Caco-2 (cell line): ENCODE results near the gene SACS. TPM values are rescaled to one million over a fixed set of nuclear protein-coding genes. Genes with fewer than 3 reads are reported as not detected.

ENCODE experiments used
- BruUV-seq: library from RNA; stranded (reverse); fragments of 400-500 nt; replicated peaks from 2 replicates; lab custom pipeline; 2021; lab: Mats Ljungman, UMichigan
- CTCF ChIA-PET: fragments of 300-600 bp; sonication (Branson Sonifier 250); formaldehyde crosslinking; loops from one replicate; lab custom pipeline; 2022; ENCODE audit warnings: antibody characterized with exemption; lab: Charles Lee
- POLR2A ChIA-PET: fragments of 300-600 bp; sonication (Branson Sonifier 250); formaldehyde crosslinking; loops from one replicate; lab custom pipeline; 2022; ENCODE audit warnings: antibody characterized with exemption; lab: Charles Lee
- DNase-seq, 2 experiments: peaks; one replicate each; pipeline versions ENCODE4 v3.0.0 to v3.0.0-alpha.2; 2020 to 2022
- H3K27me3 ChIP-seq: replicated peaks from 2 replicates; pipeline ENCODE4 v1.6.0; 2011; ENCODE audit warnings: low read length; ENCODE audit not compliant: control insufficient read depth, insufficient read depth
- H3K36me3 ChIP-seq: 2 replicates; pipeline ENCODE4 v1.5.1; 2011; ENCODE audit warnings: low read length; ENCODE audit not compliant: control insufficient read depth, insufficient read depth
- H3K4me1 ChIP-seq: fragments of 250-450 bp; sonication (Bioruptor Pico); 2 replicates; pipeline ENCODE4 v1.5.1; 2020; ENCODE audit warnings: mild to moderate bottlenecking
- H3K4me3 ChIP-seq: 2 replicates; pipeline ENCODE4 v1.5.1; 2011; ENCODE audit warnings: low read depth, mild to moderate bottlenecking, control low read depth, low read length
- H3K9me3 ChIP-seq: fragments of 250-450 bp; sonication (Bioruptor Pico); 2 replicates; pipeline ENCODE4 v1.5.1; 2020; ENCODE audit warnings: mild to moderate bottlenecking, moderate library complexity
- H3K27ac Mint-ChIP-seq: one replicate; pipeline ENCODE4 v1.8.0; 2022; ENCODE audit warnings: mixed read lengths; ENCODE audit not compliant: unreplicated experiment
- H3K27me3 Mint-ChIP-seq: one replicate; pipeline ENCODE4 v1.8.0; 2022; ENCODE audit warnings: mixed read lengths; ENCODE audit not compliant: insufficient read depth, unreplicated experiment
- H3K36me3 Mint-ChIP-seq: one replicate; pipeline ENCODE4 v1.8.0; 2022; ENCODE audit warnings: mild to moderate bottlenecking, mixed read lengths; ENCODE audit not compliant: insufficient read depth, unreplicated experiment
- H3K4me1 Mint-ChIP-seq: one replicate; pipeline ENCODE4 v1.8.0; 2022; ENCODE audit warnings: low read depth, mixed read lengths; ENCODE audit not compliant: unreplicated experiment
- H3K4me3 Mint-ChIP-seq: one replicate; pipeline ENCODE4 v1.8.0; 2022; ENCODE audit warnings: mild to moderate bottlenecking, moderate library complexity, mixed read lengths; ENCODE audit not compliant: unreplicated experiment
- H3K9me3 Mint-ChIP-seq: one replicate; pipeline ENCODE4 v1.8.0; 2022; ENCODE audit warnings: mixed read lengths; ENCODE audit not compliant: unreplicated experiment
- CTCF ChIP-seq, 2 experiments: fragments of 200-600 bp in 1 of 2; IDR thresholded peaks; 1 replicate in 1 of 2; 2 replicates in 1 of 2; pipeline versions ENCODE4 v1.5.1 to v1.8.0; 2011 to 2022; ENCODE audit warnings: antibody characterized with exemption in 1 of 2, control low read depth in 1 of 2, inconsistent platforms in 1 of 2, low read depth in 1 of 2, low read length in 1 of 2, mild to moderate bottlenecking in 1 of 2, moderate library complexity in 1 of 2; ENCODE audit not compliant: insufficient read depth in 1 of 2, severe bottlenecking in 1 of 2, unreplicated experiment in 1 of 2
- intact Hi-C: fragments of 100-400 bp; cut with micrococcal nuclease; formaldehyde crosslinking; loops from one replicate; pipeline ENCODE4 v1.10.0; 2022; ENCODE audit not compliant: unreplicated experiment
- total RNA-seq: library from RNA; stranded (reverse); gene quantifications from 2 replicates; pipeline ENCODE4 v1.2.3, GENCODE V29; 2022

The SACS gene
- total RNA-seq, 1 experiment from 2014 or later = 4.5 TPM

DNA sequence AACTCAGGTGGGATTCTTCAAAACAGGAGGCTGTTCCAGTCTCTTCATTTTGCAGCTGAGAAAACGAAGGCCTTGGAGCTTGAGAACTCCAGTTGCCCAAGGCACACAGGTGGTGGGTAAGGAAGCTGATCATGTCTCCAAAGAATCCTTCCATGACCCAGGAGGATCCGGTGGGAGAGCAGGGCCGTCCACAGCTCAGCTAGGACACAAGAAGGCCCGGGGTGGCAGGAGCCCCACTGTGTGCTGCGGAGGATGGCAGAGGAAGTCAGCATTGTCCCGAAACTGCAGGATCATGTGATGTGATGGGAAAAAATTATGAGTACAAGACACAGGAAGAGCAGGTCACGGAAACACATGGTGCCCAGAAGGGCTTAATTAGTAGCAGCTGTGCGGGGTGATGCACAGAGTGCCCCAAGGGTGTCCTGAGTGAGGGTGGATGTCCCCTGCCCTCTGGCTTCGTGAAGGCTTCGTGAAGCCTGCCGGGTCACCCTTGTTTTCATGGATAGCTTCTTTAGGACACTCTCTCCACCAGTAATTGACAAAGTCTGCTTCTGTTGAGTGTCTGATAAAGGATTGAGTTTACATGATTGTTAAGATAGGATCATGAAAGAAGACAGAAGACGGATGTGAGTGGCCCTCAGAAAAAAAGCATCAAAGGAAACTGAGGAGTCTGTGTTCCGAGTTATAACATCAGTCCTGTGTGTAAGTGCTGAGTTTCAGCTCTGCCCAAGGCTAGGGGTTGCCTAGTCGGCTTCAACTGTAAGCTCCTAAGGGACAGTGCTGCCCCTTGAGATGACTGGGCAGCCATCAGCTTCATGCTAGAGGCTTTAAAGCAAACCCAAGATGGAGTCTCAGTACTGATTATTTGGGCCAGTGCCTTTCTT lies 33.8 kb upstream of the SACS start:
- peaks cover 22% of the 10 kb centered on the region for H3K4me1 ChIP-seq
- H3K9me3 Mint-ChIP-seq = no peaks in the 10 kb centered on the region
- peaks cover 9% of the 10 kb centered on the region for H3K36me3 Mint-ChIP-seq
- POLR2A ChIA-PET = interaction anchor here (0.5 kb wide), 1 partner anchor 420 kb away, joined by 3 read pairs; no protein-coding TSS in a partner anchor
- CTCF ChIA-PET = interaction anchor here (0.6 to 1.4 kb wide), 5 partner anchors 101 to 423 kb away, joined by 3 to 13 read pairs (median 3); partner anchors contain the start of gene TNFRSF19
- no peak for TF ChIP-seq CTCF (IDR thresholded peaks at IDR 0.05; ENCODE audit: insufficient read depth in 1 of 2, low read depth in 1 of 2, low read length in 1 of 2, severe bottlenecking in 1 of 2, unreplicated experiment in 1 of 2)
- H3K36me3 ChIP-seq = no peaks in the 10 kb centered on the region
- H3K4me3 Mint-ChIP-seq = peak overlapping the region; percentile 71
- H3K9me3 ChIP-seq = no peaks in the 10 kb centered on the region
- no peaks in the 10 kb centered on the region for H3K27me3 Mint-ChIP-seq
- H3K4me1 Mint-ChIP-seq = peaks cover 29% of the 10 kb centered on the region
- H3K27me3 ChIP-seq = no peaks in the 10 kb centered on the region
- DNase-seq = no peak
- no peak overlapping the region for H3K4me3 ChIP-seq
- peak overlapping the region; percentile 69 for H3K27ac Mint-ChIP-seq
- intact Hi-C loops = loop anchor here (2.0 kb wide), 3 partner anchors 44 to 422 kb away; partner anchors contain the start of genes MIPEP and TNFRSF19
- BruUV-seq = no TSS peak

DNA sequence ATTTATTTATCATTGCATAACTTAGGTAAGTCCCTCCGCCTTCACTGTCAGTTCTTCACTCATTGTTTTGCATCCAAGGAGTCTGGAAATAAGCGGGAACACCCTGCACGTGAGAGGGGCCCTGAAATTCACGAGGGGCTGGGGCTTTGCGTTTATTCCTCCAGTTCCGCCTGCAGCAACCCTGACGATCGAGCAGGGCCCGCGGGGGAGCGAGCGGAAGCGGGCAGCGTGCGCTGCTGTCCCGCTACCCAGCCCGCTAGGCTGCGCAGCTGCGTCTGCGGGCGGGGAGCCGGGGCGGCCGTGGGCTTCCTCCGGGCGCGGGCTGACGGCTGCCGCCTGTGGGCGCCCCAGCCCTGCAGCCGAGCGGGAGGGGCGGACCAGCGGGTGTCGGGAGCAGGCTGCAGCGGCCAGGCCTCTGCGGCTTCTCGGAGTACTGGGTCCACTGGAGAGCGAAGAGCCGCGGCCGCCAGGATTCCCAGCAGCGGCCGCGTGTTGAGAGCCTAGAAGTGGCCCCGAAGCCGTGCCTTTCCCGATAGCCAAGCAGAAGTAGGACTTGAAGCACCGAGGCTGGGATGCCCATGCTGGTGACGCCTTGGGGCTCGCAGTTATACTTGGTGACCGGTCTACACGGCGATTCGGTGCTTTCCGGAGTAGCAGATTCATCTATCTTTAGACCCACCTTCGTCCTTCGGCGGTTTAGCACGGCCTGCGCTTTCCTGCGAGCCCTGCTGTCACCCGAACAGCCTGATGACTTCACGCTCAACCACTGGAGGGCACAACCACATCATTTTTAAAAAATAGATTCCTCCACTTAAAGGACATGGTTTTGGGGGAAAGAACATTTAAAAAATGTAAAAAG lies 32.9 kb upstream of the SACS start:
- H3K36me3 ChIP-seq = no peaks in the 10 kb centered on the region
- H3K4me1 Mint-ChIP-seq = peaks cover 29% of the 10 kb centered on the region
- no peaks in the 10 kb centered on the region for H3K9me3 Mint-ChIP-seq
- DNase-seq = peak; percentile 75 to 80
- H3K4me1 ChIP-seq = peaks cover 19% of the 10 kb centered on the region
- BruUV-seq = no TSS peak
- ChIA-PET CTCF (interaction anchor here (0.6 to 1.4 kb wide), 6 partner anchors 101 to 626 kb away, joined by 3 to 13 read pairs (median 3); partner anchors contain the start of gene TNFRSF19), POLR2A (no interaction called here)
- H3K4me3 ChIP-seq = peak overlapping the region; percentile 57
- no peaks in the 10 kb centered on the region for H3K27me3 ChIP-seq
- H3K4me3 Mint-ChIP-seq = peak overlapping the region; percentile 71
- intact Hi-C loops = loop anchor here (1.0 to 2.0 kb wide), 6 partner anchors 44 to 422 kb away; partner anchors contain the start of genes MIPEP and TNFRSF19
- peaks cover 9% of the 10 kb centered on the region for H3K36me3 Mint-ChIP-seq
- H3K9me3 ChIP-seq = no peaks in the 10 kb centered on the region
- H3K27me3 Mint-ChIP-seq = no peaks in the 10 kb centered on the region
- H3K27ac Mint-ChIP-seq = peak overlapping the region; percentile 69
- TF ChIP-seq CTCF (IDR thresholded peaks at IDR 0.05; ENCODE audit: insufficient read depth in 1 of 2, low read depth in 1 of 2, low read length in 1 of 2, severe bottlenecking in 1 of 2, unreplicated experiment in 1 of 2) = peak; percentile 45 to 51

DNA sequence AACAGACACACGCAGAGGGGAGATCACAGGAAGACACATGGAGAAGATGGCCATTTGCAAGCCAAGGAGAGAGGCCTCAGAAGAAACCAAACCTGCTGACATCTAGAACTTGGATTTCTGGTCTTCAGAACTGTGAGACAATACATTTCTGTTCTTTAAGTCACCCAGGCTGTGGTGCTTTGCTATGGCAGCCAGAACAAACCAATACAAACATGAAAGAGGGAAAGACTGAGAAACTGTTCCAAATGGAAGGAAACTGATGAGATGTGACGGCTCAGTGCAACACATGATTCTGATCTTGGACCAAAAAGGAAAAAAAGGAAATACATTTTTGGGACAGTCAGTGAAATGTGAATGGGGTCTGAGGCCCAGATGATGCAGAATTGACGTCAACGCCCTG lies 30.2 kb upstream of the SACS start:
- H3K9me3 Mint-ChIP-seq = no peaks in the 10 kb centered on the region
- no peak for DNase-seq
- H3K4me1 Mint-ChIP-seq = peaks cover 14% of the 10 kb centered on the region
- BruUV-seq = no TSS peak
- peaks cover 9% of the 10 kb centered on the region for H3K36me3 Mint-ChIP-seq
- POLR2A ChIA-PET = no interaction called here
- H3K27ac Mint-ChIP-seq = no peak overlapping the region
- Histone ChIP-seq H3K9me3 (no peaks in the 10 kb centered on the region), H3K27me3 (no peaks in the 10 kb centered on the region), H3K36me3 (no peaks in the 10 kb centered on the region), H3K4me1 (peaks cover 9% of the 10 kb centered on the region), H3K4me3 (no peak overlapping the region)
- no peak overlapping the region for H3K4me3 Mint-ChIP-seq
- intact Hi-C loops = no loop called here
- CTCF ChIA-PET = no interaction called here
- H3K27me3 Mint-ChIP-seq = no peaks in the 10 kb centered on the region
- no peak for TF ChIP-seq CTCF (IDR thresholded peaks at IDR 0.05; ENCODE audit: insufficient read depth in 1 of 2, low read depth in 1 of 2, low read length in 1 of 2, severe bottlenecking in 1 of 2, unreplicated experiment in 1 of 2)
